Neuronal stem cell (in vitro differentiated cells): Measurements from ENCODE around the gene MRPL36.
A peak's percentile ranks its signal among the peaks of the same experiment; 100 is the strongest.

Source experiments
- DNase-seq: peaks from one replicate; pipeline ENCODE4 v3.0.0-alpha.2; 2013; ENCODE audit warnings: low spot score
- H2AFZ ChIP-seq: one replicate; pipeline ENCODE4 v1.6.1; 2013; ENCODE audit warnings: mild to moderate bottlenecking, low read length, inconsistent platforms
- H2AK5ac ChIP-seq: 2 replicates; pipeline ENCODE4 v1.6.1; 2013; ENCODE audit warnings: low read depth, mild to moderate bottlenecking, inconsistent platforms, low read length, moderate library complexity, mixed read lengths
- H2BK120ac ChIP-seq: 2 replicates; pipeline ENCODE4 v1.6.1; 2013; ENCODE audit warnings: low read depth, mild to moderate bottlenecking, inconsistent platforms, low read length, moderate library complexity, mixed read lengths
- H2BK12ac ChIP-seq: one replicate; pipeline ENCODE4 v1.6.1; 2013; ENCODE audit warnings: low read length, inconsistent platforms
- H2BK15ac ChIP-seq: 2 replicates; pipeline ENCODE4 v1.6.1; 2013; ENCODE audit warnings: mild to moderate bottlenecking, low read length, inconsistent platforms, mixed read lengths
- H2BK5ac ChIP-seq: one replicate; pipeline ENCODE4 v1.6.1; 2013; ENCODE audit warnings: inconsistent platforms, mild to moderate bottlenecking, low read length, moderate library complexity
- H3K14ac ChIP-seq: one replicate; pipeline ENCODE4 v1.6.1; 2013; ENCODE audit warnings: low read length, inconsistent platforms
- H3K18ac ChIP-seq: 2 replicates; pipeline ENCODE4 v1.6.1; 2013; ENCODE audit warnings: low read length, inconsistent platforms
- H3K23ac ChIP-seq: 2 replicates; pipeline ENCODE4 v1.6.1; 2013; ENCODE audit warnings: low read depth, mild to moderate bottlenecking, mixed read lengths, low read length, inconsistent platforms; ENCODE audit not compliant: poor library complexity
- H3K27ac ChIP-seq: replicated peaks from 3 replicates; pipeline ENCODE4 v1.5.1; 2013; ENCODE audit warnings: low read length, inconsistent platforms
- H3K27me3 ChIP-seq, 3 experiments: 2 replicates each; pipeline ENCODE4 v1.6.1; 2013; ENCODE audit warnings: low read length in 3 of 3, mild to moderate bottlenecking in 2 of 3, inconsistent platforms in 1 of 3, low read depth in 1 of 3, mixed read lengths in 1 of 3, moderate library complexity in 1 of 3; ENCODE audit not compliant: control insufficient read depth in 3 of 3, insufficient read depth in 3 of 3
- H3K36me3 ChIP-seq, 2 donors: replicated peaks in 1 of 2; 2 replicates each; pipeline ENCODE4 v1.6.1; 2013; ENCODE audit warnings: low read length in 2 of 2; ENCODE audit not compliant: control insufficient read depth in 2 of 2, insufficient read depth in 2 of 2
- H3K4ac ChIP-seq: 2 replicates; pipeline ENCODE4 v1.6.1; 2013; ENCODE audit warnings: inconsistent platforms, mild to moderate bottlenecking, low read length, moderate library complexity
- H3K4me1 ChIP-seq, 2 donors: 1 replicate in 1 of 2; 2 replicates in 1 of 2; pipeline ENCODE4 v1.6.1; 2013; ENCODE audit warnings: low read length in 2 of 2, low read depth in 1 of 2; ENCODE audit not compliant: control insufficient read depth in 2 of 2, insufficient read depth in 1 of 2
- H3K4me2 ChIP-seq: one replicate; pipeline ENCODE4 v1.6.1; 2013; ENCODE audit warnings: mild to moderate bottlenecking, low read length, inconsistent platforms; ENCODE audit not compliant: insufficient read depth, poor library complexity, severe bottlenecking
- H3K4me3 ChIP-seq, 2 donors: 2 replicates each; pipeline ENCODE4 v1.5.1; 2013; ENCODE audit warnings: low read length in 2 of 2, mild to moderate bottlenecking in 2 of 2, inconsistent platforms in 1 of 2, moderate library complexity in 1 of 2
- H3K79me1 ChIP-seq: one replicate; pipeline ENCODE4 v1.6.1; 2013; ENCODE audit warnings: low read depth, mild to moderate bottlenecking, inconsistent platforms, low read length, moderate library complexity
- H3K9ac ChIP-seq: one replicate; pipeline ENCODE4 v1.6.1; 2013; ENCODE audit warnings: mild to moderate bottlenecking, low read depth, low read length, inconsistent platforms; ENCODE audit not compliant: poor library complexity
- H3K9me3 ChIP-seq, 2 donors: replicated peaks in 1 of 2; 2 replicates each; pipeline versions ENCODE3 to v1.6.1; 2013; ENCODE audit warnings: low read length in 2 of 2, mild to moderate bottlenecking in 2 of 2, inconsistent platforms in 1 of 2, low read depth in 1 of 2, mixed read lengths in 1 of 2, moderate library complexity in 1 of 2; ENCODE audit not compliant: control insufficient read depth in 2 of 2, insufficient read depth in 1 of 2
- H4K8ac ChIP-seq: one replicate; pipeline ENCODE4 v1.6.1; 2013; ENCODE audit warnings: low read depth, mild to moderate bottlenecking, inconsistent platforms, low read length, moderate library complexity
- H4K91ac ChIP-seq: one replicate; pipeline ENCODE4 v1.6.1; 2013; ENCODE audit warnings: low read length, low read depth, mild to moderate bottlenecking, inconsistent platforms; ENCODE audit not compliant: poor library complexity
- WGBS, 2 donors: extraction: QIAGEN DNeasy Blood & Tissue Kit; methylation state at CpG; one replicate each; pipeline ENCODE4 v1.1.7; 2013; ENCODE audit warnings: missing lambda C conversion rate in 2 of 2, mixed read lengths in 1 of 2; ENCODE audit not compliant: insufficient read length in 2 of 2, insufficient replicate concordance in 1 of 2; ENCODE audit errors: extremely low coverage in 2 of 2; 5-methylcytosine and 5-hydroxymethylcytosine counted together

The MRPL36 gene

GRCh38 chr5:1756481-1756880, 43.2 kb downstream of the MRPL36 start:
- H2AFZ ChIP-seq: peak overlapping the region; percentile 43
- H4K91ac ChIP-seq: no peak overlapping the region
- no peak overlapping the region for H2BK5ac ChIP-seq
- no peak overlapping the region for H3K23ac ChIP-seq
- H3K4ac ChIP-seq: no peak overlapping the region
- H3K36me3 ChIP-seq: no peaks in the 10 kb centered on the region
- H3K27ac ChIP-seq: no peak overlapping the region
- no peak overlapping the region for H4K8ac ChIP-seq
- H3K9me3 ChIP-seq: peaks cover 5 to 10% of the 10 kb centered on the region in 2 donors
- no peak overlapping the region for H2BK120ac ChIP-seq
- DNase-seq: no peak
- no peak overlapping the region for H2AK5ac ChIP-seq
- peaks cover 1 to 8% of the 10 kb centered on the region in 2 donors for H3K4me1 ChIP-seq
- H2BK15ac ChIP-seq: no peak overlapping the region
- H3K27me3 ChIP-seq: no peaks in the 10 kb centered on the region
- no CpG with 5 or more reads among the region's 11 CpGs for WGBS, 2 donors
- no peak overlapping the region for H3K14ac ChIP-seq
- H3K9ac ChIP-seq: no peak overlapping the region
- no peak overlapping the region for H2BK12ac ChIP-seq
- H3K4me2 ChIP-seq: no peak overlapping the region
- no peak overlapping the region for H3K4me3 ChIP-seq
- H3K79me1 ChIP-seq: no peaks in the 10 kb centered on the region
- H3K18ac ChIP-seq: no peak overlapping the region

- DNase-seq: no peak
- WGBS, 2 donors: no CpG with 5 or more reads among the region's 14 CpGs
Observed at GRCh38 chr5:1755321-1755949, 44.2 kb downstream of the MRPL36 start.

GRCh38 chr5:1754531-1755220, 45.0 kb downstream of the MRPL36 start:
- Histone ChIP-seq H3K27ac (no peak overlapping the region), H2BK120ac (no peak overlapping the region), H3K14ac (no peak overlapping the region), H2AK5ac (no peak overlapping the region), H3K9me3 (peaks cover 5 to 10% of the 10 kb centered on the region in 2 donors), H2AFZ (no peak overlapping the region), H4K91ac (no peak overlapping the region), H2BK12ac (no peak overlapping the region), H3K23ac (no peak overlapping the region), H3K18ac (no peak overlapping the region), H4K8ac (no peak overlapping the region), H3K79me1 (peaks cover 3% of the 10 kb centered on the region), H3K9ac (no peak overlapping the region), H3K36me3 (no peaks in the 10 kb centered on the region), H3K4me2 (no peak overlapping the region), H3K4me1 (peaks cover 2 to 8% of the 10 kb centered on the region in 2 donors), H3K4me3 (no peak overlapping the region), H3K4ac (no peak overlapping the region), H2BK5ac (no peak overlapping the region), H3K27me3 (no peaks in the 10 kb centered on the region), H2BK15ac (no peak overlapping the region)
- no CpG with 5 or more reads among the region's 14 CpGs for WGBS, 2 donors
- no peak for DNase-seq

More at GRCh38 chr5:1755321-1755949, 44.2 kb downstream of the MRPL36 start:
- H3K9ac ChIP-seq: no peak overlapping the region
- H3K9me3 ChIP-seq: peaks cover 5 to 10% of the 10 kb centered on the region in 2 donors
- no peak overlapping the region for H2AK5ac ChIP-seq
- no peak overlapping the region for H2BK5ac ChIP-seq
- H2BK12ac ChIP-seq: no peak overlapping the region
- no peak overlapping the region for H3K4me3 ChIP-seq
- H2BK120ac ChIP-seq: no peak overlapping the region
- H3K27ac ChIP-seq: no peak overlapping the region
- H3K4me1 ChIP-seq: peaks cover 2 to 8% of the 10 kb centered on the region in 2 donors
- no peak overlapping the region for H3K23ac ChIP-seq
- H3K79me1 ChIP-seq: no peaks in the 10 kb centered on the region
- H4K91ac ChIP-seq: no peak overlapping the region
- no peaks in the 10 kb centered on the region for H3K36me3 ChIP-seq
- no peaks in the 10 kb centered on the region for H3K27me3 ChIP-seq
- no peak overlapping the region for H3K4ac ChIP-seq
- no peak overlapping the region for H2BK15ac ChIP-seq
- no peak overlapping the region for H3K14ac ChIP-seq
- H2AFZ ChIP-seq: peak overlapping the region; percentile 43
- H3K18ac ChIP-seq: peak overlapping the region; percentile 13
- H3K4me2 ChIP-seq: no peak overlapping the region
- no peak overlapping the region for H4K8ac ChIP-seq

- H4K91ac ChIP-seq: no peak overlapping the region
- no peak overlapping the region for H2BK120ac ChIP-seq
- WGBS, 2 donors: no CpG with 5 or more reads among the region's 8 CpGs
- no peak overlapping the region for H3K23ac ChIP-seq
- no peak overlapping the region for H2BK12ac ChIP-seq
- H2AK5ac ChIP-seq: no peak overlapping the region
- no peak overlapping the region for H3K27ac ChIP-seq
- peaks cover 3% of the 10 kb centered on the region for H3K79me1 ChIP-seq
- no peak overlapping the region for H3K14ac ChIP-seq
- H3K9ac ChIP-seq: no peak overlapping the region
- no peak overlapping the region for H2AFZ ChIP-seq
- no peak overlapping the region for H3K4ac ChIP-seq
- H4K8ac ChIP-seq: no peak overlapping the region
- no peaks in the 10 kb centered on the region for H3K36me3 ChIP-seq
- H3K4me2 ChIP-seq: no peak overlapping the region
- H3K4me3 ChIP-seq: no peak overlapping the region
- no peaks in the 10 kb centered on the region for H3K27me3 ChIP-seq
- no peak for DNase-seq
- H3K9me3 ChIP-seq: peaks cover 2 to 5% of the 10 kb centered on the region in 2 donors
- H3K18ac ChIP-seq: no peak overlapping the region
- no peak overlapping the region for H2BK15ac ChIP-seq
- H3K4me1 ChIP-seq: peaks cover 2 to 8% of the 10 kb centered on the region in 2 donors
- no peak overlapping the region for H2BK5ac ChIP-seq
Observed at GRCh38 chr5:1753490-1753889, 46.1 kb downstream of the MRPL36 start.
